Adrenal gland (tissue), 5 donors: ENCODE measurements around the gene BCL2.

Experiments used
- CTCF ChIP-seq, 6 experiments: fragments of 450-650 bp in 4 of 6; fragments of 200-600 bp in 2 of 6; sonication (generic) in 1 of 6; IDR thresholded peaks; 1 replicate in 5 of 6; 2 replicates in 1 of 6; pipeline versions ENCODE4 v1.5.1 to v1.8.0; 2016 to 2021; ENCODE audit warnings: antibody characterized with exemption in 6 of 6, mild to moderate bottlenecking in 2 of 6, moderate library complexity in 1 of 6
- POLR2A ChIP-seq, 2 donors: fragments of 450-650 bp; IDR thresholded peaks; one replicate each; pipeline ENCODE4 v1.6.1; 2017; ENCODE audit warnings: antibody characterized with exemption in 2 of 2, mild to moderate bottlenecking in 2 of 2, moderate library complexity in 1 of 2
- donor health status: DM: no; HTN: no; CAD: no.

GRCh38 chr18:63309422-63309821, 10.1 kb downstream of the BCL2 start:
- TF ChIP-seq CTCF (IDR thresholded peaks at IDR 0.05), result no peak
- no peak for TF ChIP-seq POLR2A (IDR thresholded peaks at IDR 0.05)
